22Rv1 (cell line): ENCODE measurements around the gene STING1.

ENCODE experiments used
- CTCF ChIP-seq: fragments of 450-650 bp; IDR thresholded peaks from 2 replicates; pipeline ENCODE4 v1.5.1; 2017; ENCODE audit warnings: mild to moderate bottlenecking
- ZFX ChIP-seq: fragments of 450-650 bp; IDR thresholded peaks from 2 replicates; pipeline ENCODE4 v1.6.1; 2017; ENCODE audit warnings: antibody characterized with exemption, borderline replicate concordance

DNA sequence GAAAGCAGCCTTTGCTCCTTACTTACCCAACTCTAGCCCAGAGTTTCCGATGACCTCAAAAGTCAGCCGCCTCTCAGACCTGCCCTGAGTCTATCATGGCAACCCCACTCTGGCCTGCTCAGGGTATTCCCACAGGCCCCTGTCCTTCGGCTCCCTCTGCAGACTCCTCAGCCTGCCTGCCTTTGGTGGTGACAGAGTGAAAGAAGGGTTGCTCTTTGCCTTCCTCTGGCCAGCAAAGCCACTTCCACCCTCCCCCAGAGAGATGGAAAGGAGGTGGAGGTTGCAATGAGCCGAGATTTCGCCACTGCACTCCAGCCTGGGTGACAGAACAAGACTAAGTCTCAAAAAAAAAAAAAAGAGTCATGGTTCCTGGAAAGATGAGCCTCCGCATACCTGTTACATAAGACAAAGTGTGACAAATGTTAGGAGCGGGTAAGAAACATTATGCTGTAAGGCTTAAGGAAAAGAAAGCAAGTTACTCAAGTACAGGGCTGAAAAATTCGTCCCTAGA is 14.1 kb downstream of the STING1 start:
- TF ChIP-seq CTCF (no peak), ZFX (no peak)
